Measurements from ENCODE around the gene CTNNA1.
A peak's percentile ranks its signal among the peaks of the same experiment; 100 is the strongest.

The CTNNA1 gene

GRCh38 chr5:138975098-138975847 lies 222.0 kb downstream of the CTNNA1 start:
- peak; percentile 47 for DNase-seq (ENCODE audit: low read depth)
- H3K4me3 ChIP-seq (ENCODE audit: low read depth, low read length), result no peak overlapping the region
- TF ChIP-seq CTCF (IDR thresholded peaks at IDR 0.05; ENCODE audit: low read depth, low read length) (no peak), POLR2A (IDR thresholded peaks at IDR 0.05; ENCODE audit: extremely low read depth, insufficient read length) (no peak), MYC (IDR thresholded peaks at IDR 0.05; ENCODE audit: low read depth, low read length) (no peak)
- TF ChIP-seq, protein P1, sequence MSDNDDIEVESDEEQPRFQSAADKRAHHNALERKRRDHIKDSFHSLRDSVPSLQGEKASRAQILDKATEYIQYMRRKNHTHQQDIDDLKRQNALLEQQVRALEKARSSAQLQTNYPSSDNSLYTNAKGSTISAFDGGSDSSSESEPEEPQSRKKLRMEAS (IDR thresholded peaks at IDR 0.05; ENCODE audit: low read depth, low read length), result no peak

- TF ChIP-seq, protein P1 (IDR thresholded peaks at IDR 0.05; ENCODE audit: low read depth, low read length), result no peak
- no peak overlapping the region for H3K4me3 ChIP-seq (ENCODE audit: low read depth, low read length)
- no peak for DNase-seq (ENCODE audit: low read depth)
These were observed 224.9 kb downstream of the CTNNA1 start for GRCh38 chr5:138978080-138978479.

DNA sequence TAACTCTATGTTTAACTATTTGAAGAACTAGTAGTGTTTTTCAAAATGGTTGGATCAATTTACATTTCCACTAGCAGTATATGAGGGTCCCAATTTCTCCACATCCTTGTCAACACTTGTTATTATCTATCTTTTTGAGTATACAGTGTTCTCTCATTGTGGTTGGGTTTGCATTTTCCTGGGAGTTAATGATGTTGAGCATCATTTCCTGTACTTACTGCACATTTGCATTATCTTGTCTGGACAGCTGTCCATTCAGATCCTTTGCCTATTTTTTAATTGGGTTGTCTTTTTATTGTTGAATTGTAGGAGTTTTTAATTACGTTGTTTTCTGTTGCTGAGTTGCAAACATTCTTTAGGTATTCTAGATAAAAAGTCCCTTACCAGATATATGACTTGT lies 225.4 kb downstream of the CTNNA1 start:
- no peak overlapping the region for H3K4me3 ChIP-seq (ENCODE audit: low read depth, low read length)
- no peak for DNase-seq (ENCODE audit: low read depth)
- TF ChIP-seq, protein P1 (IDR thresholded peaks at IDR 0.05; ENCODE audit: low read depth, low read length), result no peak
- TF ChIP-seq POLR2A (IDR thresholded peaks at IDR 0.05; ENCODE audit: extremely low read depth, insufficient read length), result no peak

GRCh38 chr5:138979684-138980280 lies 226.6 kb downstream of the CTNNA1 start:
- no peak for TF ChIP-seq POLR2A (IDR thresholded peaks at IDR 0.05; ENCODE audit: extremely low read depth, insufficient read length)
- no peak for TF ChIP-seq MYC (IDR thresholded peaks at IDR 0.05; ENCODE audit: low read depth, low read length)
- DNase-seq (ENCODE audit: low read depth), result peak; percentile 25
- H3K4me3 ChIP-seq (ENCODE audit: low read depth, low read length), result no peak overlapping the region

DNA sequence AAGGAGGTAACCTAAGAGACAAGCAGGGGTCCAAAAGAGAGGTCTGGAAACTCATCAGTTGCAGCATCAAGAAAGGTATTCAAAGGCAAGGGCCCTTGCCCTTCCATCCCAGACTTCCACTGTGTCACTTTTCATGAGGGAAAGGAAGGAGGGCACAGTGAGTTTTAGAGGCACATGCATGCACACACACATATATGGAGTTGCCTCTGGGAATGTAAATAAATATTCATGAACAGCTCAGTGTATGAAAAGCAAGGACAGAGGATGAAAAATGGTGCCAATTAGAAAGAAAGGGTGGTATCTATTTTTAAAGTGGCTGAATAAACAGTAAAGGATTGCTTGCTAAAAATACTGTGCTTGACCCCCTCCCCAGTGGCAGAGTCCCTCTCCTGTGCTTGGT lies 227.2 kb downstream of the CTNNA1 start:
- no peak for TF ChIP-seq POLR2A (IDR thresholded peaks at IDR 0.05; ENCODE audit: extremely low read depth, insufficient read length)
- TF ChIP-seq, protein P1 (IDR thresholded peaks at IDR 0.05; ENCODE audit: low read depth, low read length), result no peak
- no peak for TF ChIP-seq MYC (IDR thresholded peaks at IDR 0.05; ENCODE audit: low read depth, low read length)
- no peak for TF ChIP-seq CTCF (IDR thresholded peaks at IDR 0.05; ENCODE audit: low read depth, low read length)
- DNase-seq (ENCODE audit: low read depth), result no peak
- H3K4me3 ChIP-seq (ENCODE audit: low read depth, low read length), result no peak overlapping the region

GRCh38 chr5:138981131-138981530 lies 227.9 kb downstream of the CTNNA1 start:
- H3K4me3 ChIP-seq (ENCODE audit: low read depth, low read length), result no peak overlapping the region
- no peak for TF ChIP-seq POLR2A (IDR thresholded peaks at IDR 0.05; ENCODE audit: extremely low read depth, insufficient read length)
- TF ChIP-seq, protein P1 (IDR thresholded peaks at IDR 0.05; ENCODE audit: low read depth, low read length), result no peak
- no peak for TF ChIP-seq MYC (IDR thresholded peaks at IDR 0.05; ENCODE audit: low read depth, low read length)
- no peak for TF ChIP-seq CTCF (IDR thresholded peaks at IDR 0.05; ENCODE audit: low read depth, low read length)
- DNase-seq (ENCODE audit: low read depth), result no peak

DNA sequence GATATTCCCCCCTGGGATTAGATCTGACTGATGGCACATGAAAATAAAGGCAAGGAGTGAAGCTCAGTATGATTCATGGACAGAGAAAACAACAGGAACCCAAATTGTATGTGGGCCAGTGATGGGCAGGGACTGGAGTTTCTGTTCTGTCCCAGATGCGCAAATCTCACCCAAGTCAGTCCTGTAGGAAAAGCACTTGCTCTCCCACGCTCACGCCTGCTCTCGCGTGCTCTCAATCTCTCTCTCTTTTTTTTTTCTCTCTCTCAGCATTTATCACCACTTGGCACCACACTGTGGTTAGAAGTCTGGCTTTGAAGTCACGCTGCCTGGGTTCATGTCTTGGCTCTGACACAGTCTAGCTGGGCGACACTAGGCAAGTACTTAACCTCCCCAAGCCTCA lies 228.4 kb downstream of the CTNNA1 start:
- no peak for TF ChIP-seq CTCF (IDR thresholded peaks at IDR 0.05; ENCODE audit: low read depth, low read length)
- no peak for TF ChIP-seq POLR2A (IDR thresholded peaks at IDR 0.05; ENCODE audit: extremely low read depth, insufficient read length)
- TF ChIP-seq, protein P1 (IDR thresholded peaks at IDR 0.05; ENCODE audit: low read depth, low read length), result no peak
- no peak for TF ChIP-seq MYC (IDR thresholded peaks at IDR 0.05; ENCODE audit: low read depth, low read length)
- DNase-seq (ENCODE audit: low read depth), result no peak
- no peak overlapping the region for H3K4me3 ChIP-seq (ENCODE audit: low read depth, low read length)

Data from NB4 (cell line).